CD4-positive, alpha-beta T cell treated with Interleukin-10 for 1 hour (primary cell): ENCODE results near the gene FAM3C.

Experiments
- DNase-seq: peaks from one replicate; pipeline ENCODE4 v3.0.0-alpha.2; 2020

Gene FAM3C

DNA sequence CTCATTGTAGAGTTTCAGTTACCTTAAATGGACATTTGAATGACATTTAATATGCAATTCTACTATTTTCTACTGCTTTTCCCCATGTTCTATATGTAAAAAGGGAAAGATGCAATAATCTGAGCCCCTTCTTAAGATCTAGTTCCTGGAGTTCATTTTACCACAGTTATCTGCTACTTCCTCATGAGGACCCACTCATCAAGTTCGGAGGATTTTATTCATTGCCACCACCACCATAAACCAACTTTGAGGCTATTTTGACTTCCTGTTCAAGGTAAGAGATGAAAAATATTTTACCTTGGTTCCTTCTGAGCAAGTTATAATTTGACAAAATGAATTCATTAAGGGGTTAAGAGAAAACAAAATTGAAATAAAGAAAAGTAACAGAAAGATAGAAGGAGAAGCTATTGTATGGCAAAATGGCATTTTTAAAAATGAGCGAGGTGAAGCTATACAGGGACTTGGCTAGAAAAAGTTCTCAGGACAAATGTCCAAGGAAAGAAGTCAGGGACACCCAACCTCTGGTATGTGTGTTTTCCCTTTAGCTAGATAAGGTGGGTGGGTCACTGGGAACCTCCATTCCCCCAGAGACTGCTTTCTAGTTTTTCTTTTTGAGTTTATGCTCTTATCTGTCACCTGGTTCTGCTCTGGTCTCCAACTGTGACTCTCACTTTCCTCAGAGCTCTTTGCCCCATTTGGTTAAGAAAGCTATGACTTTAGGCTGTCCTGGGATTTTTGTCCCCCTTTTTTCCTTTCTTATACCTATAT, 14.9 kb upstream of the FAM3C start:
- no peak for DNase-seq

DNA sequence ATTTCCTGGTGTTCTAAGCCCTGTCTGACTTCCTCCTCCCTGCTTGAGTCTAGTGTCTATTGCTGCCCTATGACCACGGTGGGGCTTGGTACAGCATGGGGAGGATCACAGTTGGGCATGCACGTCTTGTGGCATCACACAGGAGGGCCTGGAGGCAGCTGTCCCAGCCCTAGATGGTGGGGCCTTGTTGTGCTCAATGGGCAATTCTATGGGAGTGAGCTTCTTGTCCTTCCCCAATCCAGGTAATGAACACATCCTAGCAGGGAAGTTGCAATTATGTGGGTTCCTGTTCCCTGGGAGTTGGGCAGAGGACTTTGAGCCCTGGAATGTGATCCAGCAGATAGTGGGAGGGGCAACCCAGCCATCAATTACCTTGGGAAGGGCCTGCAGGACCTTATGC, 10.8 kb upstream of the FAM3C start:
- no peak for DNase-seq

- no peak for DNase-seq
Observed at GRCh38 chr7:121406461-121406860, 10.4 kb upstream of the FAM3C start.

DNA sequence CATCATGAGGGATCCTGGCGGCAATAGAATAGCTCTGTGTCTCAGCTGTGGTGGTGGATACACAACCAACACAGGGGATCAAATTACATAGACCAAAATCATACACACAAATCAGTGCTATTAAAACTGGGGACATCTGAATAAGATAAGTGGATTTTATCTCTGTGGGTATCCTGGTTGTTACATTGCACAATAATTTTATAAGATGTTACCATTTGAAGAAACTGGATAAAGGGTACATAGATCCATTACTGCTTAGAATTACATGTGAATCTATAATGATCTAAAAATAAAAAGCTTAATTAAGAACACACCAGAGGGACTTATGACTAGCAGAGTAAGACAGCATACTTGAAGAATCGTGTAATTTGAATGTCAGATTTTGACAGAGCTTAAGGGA, 8.2 kb upstream of the FAM3C start:
- DNase-seq: no peak

- no peak for DNase-seq
Observed at GRCh38 chr7:121402701-121403100, 6.6 kb upstream of the FAM3C start.

GRCh38 chr7:121401896-121402295, 5.8 kb upstream of the FAM3C start:
- DNase-seq: no peak

DNA sequence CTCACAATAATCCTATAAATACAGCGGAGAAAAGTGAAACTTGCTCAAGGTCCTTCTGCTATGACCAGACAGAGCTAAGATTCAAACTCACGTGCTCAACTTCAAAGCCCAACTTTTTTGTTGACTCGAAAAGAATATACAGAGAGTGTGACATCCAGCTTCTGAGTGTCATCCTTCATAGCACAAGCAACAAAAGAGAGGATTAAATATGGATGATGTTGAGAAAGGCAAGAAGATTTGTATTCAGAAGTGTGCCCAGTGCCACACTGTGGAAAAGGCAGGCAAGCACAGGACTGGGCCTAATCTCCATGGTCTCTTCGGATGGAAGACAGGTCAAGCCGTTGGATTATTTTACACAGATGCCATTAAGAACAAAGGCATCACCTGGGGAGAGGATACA, 2.1 kb upstream of the FAM3C start:
- no peak for DNase-seq

DNA sequence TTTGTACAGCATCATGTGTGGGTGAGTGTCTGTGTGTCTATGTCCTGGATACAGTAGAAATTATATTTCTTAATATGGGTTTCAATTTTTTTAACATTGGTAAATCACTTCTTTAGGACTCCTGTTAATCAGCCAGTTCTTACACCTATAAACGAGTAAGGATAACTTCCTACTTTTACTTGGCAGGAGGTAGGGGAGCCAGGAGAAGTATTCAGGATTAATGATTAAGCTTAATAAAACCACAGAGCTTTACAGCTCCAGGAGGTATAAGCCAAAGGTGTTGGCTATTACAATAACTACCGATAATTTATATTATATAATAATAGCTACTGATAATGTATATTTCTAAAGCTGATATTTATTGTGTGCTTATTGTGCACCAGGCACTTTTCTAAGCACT, 1.7 kb upstream of the FAM3C start:
- DNase-seq: no peak

DNA sequence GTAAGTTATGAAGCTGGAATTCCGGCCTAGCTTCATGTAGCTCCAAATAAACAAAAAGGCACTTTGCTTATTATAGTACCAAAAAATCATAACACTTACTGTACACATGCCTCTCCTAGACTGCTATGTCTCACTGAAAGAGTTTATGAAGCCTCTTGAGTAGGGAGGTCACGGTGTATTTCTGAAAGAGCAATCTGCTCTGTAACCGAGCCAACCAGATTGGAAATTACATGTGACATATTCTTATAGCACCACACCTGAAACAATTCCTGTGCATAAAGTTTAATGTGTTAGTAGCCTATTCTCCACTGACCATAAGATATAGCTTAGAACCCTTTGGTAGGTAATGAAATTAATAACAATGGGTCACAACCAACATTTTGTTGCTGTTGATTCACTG, 1.3 kb upstream of the FAM3C start:
- no peak for DNase-seq

GRCh38 chr7:121395494-121395960, 581 bp downstream of the FAM3C start:
- peak; percentile 60 for DNase-seq

DNA sequence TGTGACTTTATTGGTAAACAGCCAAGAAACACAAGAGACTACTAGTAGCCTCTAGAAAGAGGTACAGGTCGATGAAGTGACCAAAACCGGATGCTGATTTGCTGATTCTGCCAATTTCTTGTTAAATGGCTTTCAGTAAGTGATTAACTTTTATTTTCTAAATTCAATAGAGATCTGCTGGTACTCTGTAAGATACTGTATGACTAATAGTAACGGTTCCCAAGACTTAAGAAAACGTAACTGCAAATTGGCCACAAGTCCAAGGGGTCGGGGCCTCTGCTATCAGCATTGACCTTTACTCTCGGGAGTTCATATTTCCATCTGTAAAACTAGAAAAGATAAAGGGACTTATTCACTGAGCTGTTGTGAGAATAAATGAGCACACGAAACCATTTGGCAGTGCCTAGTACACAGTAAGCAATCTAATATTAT, 1.4 kb downstream of the FAM3C start:
- no peak for DNase-seq

- no peak for DNase-seq
Observed at GRCh38 chr7:121393005-121393366, 3.1 kb downstream of the FAM3C start.

GRCh38 chr7:121392277-121393004, 3.7 kb downstream of the FAM3C start:
- no peak for DNase-seq

DNA sequence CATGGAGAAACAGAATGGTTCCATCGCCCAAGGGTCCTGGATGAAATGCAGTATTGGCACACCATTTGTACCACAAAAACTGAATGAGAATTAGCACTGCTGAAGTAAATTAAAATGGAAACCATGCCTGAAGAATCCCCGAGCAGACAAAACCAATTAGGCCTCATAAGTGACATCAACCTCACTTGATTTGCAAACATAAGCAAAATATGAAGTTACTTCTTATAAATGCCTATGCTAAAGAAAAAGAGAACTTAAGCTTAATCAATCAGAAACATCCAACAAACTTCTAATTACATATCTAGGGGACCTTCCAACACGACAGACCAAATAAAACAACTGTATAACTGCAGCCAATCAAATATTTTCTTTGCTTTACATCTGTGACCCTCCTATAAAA, 4.4 kb downstream of the FAM3C start:
- no peak for DNase-seq

- DNase-seq: no peak
Observed at GRCh38 chr7:121390617-121391016, 5.5 kb downstream of the FAM3C start.

GRCh38 chr7:121390109-121390508, 6.0 kb downstream of the FAM3C start:
- no peak for DNase-seq

DNA sequence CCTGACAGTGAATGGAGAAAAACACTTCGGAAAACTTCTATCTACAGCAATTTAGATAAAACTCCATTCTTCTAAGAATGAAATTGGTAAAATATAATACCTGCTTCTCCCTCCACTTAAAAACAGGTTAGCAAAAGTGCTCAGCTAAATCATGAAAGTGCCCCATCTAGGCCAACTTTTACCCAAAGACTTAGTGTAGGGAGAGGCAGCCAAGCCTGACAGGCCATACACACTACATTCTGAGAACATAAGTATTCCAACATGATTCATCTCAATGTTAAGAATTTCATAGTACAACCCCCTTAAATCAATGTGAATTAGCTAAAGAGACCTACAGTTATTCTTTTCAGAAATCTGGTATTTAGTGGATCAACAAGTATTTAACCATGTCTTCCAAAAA, 7.2 kb downstream of the FAM3C start:
- DNase-seq: no peak

DNA sequence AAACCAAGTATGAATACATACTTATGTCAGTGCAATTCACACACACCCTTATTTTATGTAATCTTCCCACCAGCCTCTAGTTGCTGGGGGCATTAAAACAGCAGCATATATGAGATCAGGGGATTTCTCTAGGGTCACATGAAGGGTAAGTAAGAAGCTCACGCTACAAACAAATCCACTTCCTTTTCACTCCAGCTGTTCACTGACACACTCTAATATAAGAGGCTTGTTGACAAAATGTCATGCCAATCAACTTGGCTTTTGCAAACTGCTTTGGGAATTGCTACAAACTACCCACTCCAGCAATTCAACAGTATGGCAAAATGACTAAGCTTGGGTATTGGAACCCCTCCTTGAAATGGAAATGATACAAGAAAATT, 10.3 kb downstream of the FAM3C start:
- DNase-seq: peak; percentile 30

- no peak for DNase-seq
Observed at GRCh38 chr7:121385056-121385799, 10.9 kb downstream of the FAM3C start.

DNA sequence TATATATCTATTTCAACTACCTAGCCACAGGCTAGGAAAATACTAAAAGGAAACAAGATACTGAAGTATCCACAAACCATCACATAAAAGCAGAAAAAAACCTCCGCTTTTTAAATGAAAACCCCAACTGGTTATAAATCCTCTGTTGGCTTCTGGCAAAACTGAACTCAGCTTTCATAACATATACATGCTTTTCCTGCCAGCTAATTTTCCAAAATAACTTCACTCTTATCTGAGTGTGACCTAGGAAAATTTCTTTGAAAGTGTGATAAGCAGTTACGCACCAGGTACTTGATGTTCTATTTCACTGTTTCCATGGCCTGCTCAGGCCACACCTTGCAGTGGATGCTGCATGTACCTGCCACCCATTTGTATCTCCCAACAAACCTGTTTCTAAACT, 11.8 kb downstream of the FAM3C start:
- DNase-seq: no peak

DNA sequence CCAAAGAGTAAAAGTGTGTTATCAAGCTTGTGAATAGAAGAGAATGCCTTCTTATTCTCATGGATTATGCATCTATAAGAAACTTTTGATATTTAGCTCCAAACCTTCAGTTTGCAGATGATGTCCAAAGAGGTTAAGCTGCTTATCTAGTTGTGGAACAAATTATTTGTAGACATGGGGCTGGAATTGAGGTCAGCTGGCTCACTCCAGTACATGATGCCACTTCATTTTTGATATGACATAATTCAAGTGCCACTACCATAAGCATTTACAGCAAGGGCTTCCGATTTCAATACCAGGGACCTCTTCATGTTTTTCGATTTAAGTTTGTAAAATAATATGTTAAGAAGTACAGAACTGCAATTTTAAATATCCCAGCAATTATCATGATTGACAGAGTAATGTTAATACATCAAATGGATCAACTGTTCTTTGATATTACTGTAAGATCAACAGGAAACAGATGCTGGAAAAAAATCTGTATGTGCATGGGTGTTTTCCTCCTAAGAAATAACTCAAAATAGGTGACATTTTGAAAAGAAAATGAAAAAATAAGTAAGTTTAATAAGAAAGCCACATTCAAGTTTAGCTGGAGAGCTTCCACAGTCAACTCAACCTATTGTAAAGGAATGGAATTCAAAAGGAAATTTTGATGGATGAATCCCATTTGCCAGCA, 12.7 kb downstream of the FAM3C start:
- DNase-seq: no peak

- no peak for DNase-seq
Observed at GRCh38 chr7:121382473-121382872, 13.6 kb downstream of the FAM3C start.

- no peak for DNase-seq
Observed at GRCh38 chr7:121379930-121380329, 16.2 kb downstream of the FAM3C start.
